ENCODE results near the gene OR6B2. TPM values are rescaled to one million over a fixed set of nuclear protein-coding genes. Genes with fewer than 3 reads are reported as not detected.

The OR6B2 gene
- total RNA-seq, 2 experiments from 2014 or later = not detected

GRCh38 chr2:240013343-240013742, 16.9 kb downstream of the OR6B2 start:
- Histone ChIP-seq H3K9me3 (ENCODE audit: low read length) (no peaks in the 10 kb centered on the region), H3K36me3 (ENCODE audit: insufficient read depth, low read length) (peaks cover 97% of the 10 kb centered on the region), H2AFZ (ENCODE audit: low read length) (no peak overlapping the region), H3K9me2 (ENCODE audit: insufficient read depth, low read length) (no peaks in the 10 kb centered on the region), H3K27ac (ENCODE audit: low read depth, low read length, poor library complexity, severe bottlenecking) (no peak overlapping the region), H3K79me2 (ENCODE audit: insufficient read depth, low read depth, low read length) (no peaks in the 10 kb centered on the region), H3K4me2 (ENCODE audit: low read length) (no peak overlapping the region), H3K4me1 (ENCODE audit: insufficient read depth, low read length, poor library complexity, severe bottlenecking) (no peaks in the 10 kb centered on the region), H4K20me1 (ENCODE audit: insufficient read depth, low read length) (no peaks in the 10 kb centered on the region), H3K4me3 (ENCODE audit: low read depth, low read length, poor library complexity, severe bottlenecking) (no peak overlapping the region)
- no TSS peak for BruUV-seq (replicated peaks)
- DNase-seq (ENCODE audit: low spot score) = peak; percentile 6
- ChIA-PET CTCF (ENCODE audit: unreplicated experiment) (no interaction called here), POLR2A (interaction anchor here (0.6 kb wide), 1 partner anchor 18 kb away, joined by 3 read pairs; no protein-coding TSS in a partner anchor)
- intact Hi-C loops (cut with micrococcal nuclease; ENCODE audit: unreplicated experiment) = no loop called here
- TF ChIP-seq EZH2phosphoT487 (IDR thresholded peaks at IDR 0.05; ENCODE audit: borderline replicate concordance, low read depth, low read length) (no peak), CTCF (conservative IDR thresholded peaks at IDR 0.05; ENCODE audit: low read length) (peak; percentile 65)

GRCh38 chr2:240002983-240003382, 27.2 kb downstream of the OR6B2 start:
- H3K27ac ChIP-seq (ENCODE audit: low read depth, low read length, poor library complexity, severe bottlenecking) = no peak overlapping the region
- peaks cover 84% of the 10 kb centered on the region for H3K36me3 ChIP-seq (ENCODE audit: insufficient read depth, low read length)
- H4K20me1 ChIP-seq (ENCODE audit: insufficient read depth, low read length) = no peaks in the 10 kb centered on the region
- H3K9me2 ChIP-seq (ENCODE audit: insufficient read depth, low read length) = no peaks in the 10 kb centered on the region
- ChIA-PET POLR2A (no interaction called here), CTCF (ENCODE audit: unreplicated experiment) (no interaction called here)
- TF ChIP-seq CTCF (conservative IDR thresholded peaks at IDR 0.05; ENCODE audit: low read length) (no peak), EZH2phosphoT487 (IDR thresholded peaks at IDR 0.05; ENCODE audit: borderline replicate concordance, low read depth, low read length) (no peak)
- no peak for DNase-seq (ENCODE audit: low spot score)
- BruUV-seq (replicated peaks) = no TSS peak
- H3K4me3 ChIP-seq (ENCODE audit: low read depth, low read length, poor library complexity, severe bottlenecking) = no peak overlapping the region
- H3K4me2 ChIP-seq (ENCODE audit: low read length) = no peak overlapping the region
- no peak overlapping the region for H2AFZ ChIP-seq (ENCODE audit: low read length)
- no peaks in the 10 kb centered on the region for H3K79me2 ChIP-seq (ENCODE audit: insufficient read depth, low read depth, low read length)
- intact Hi-C loops (cut with micrococcal nuclease; ENCODE audit: unreplicated experiment) = no loop called here
- H3K4me1 ChIP-seq (ENCODE audit: insufficient read depth, low read length, poor library complexity, severe bottlenecking) = no peaks in the 10 kb centered on the region
- no peaks in the 10 kb centered on the region for H3K9me3 ChIP-seq (ENCODE audit: low read length)

- CTCF ChIA-PET (ENCODE audit: unreplicated experiment) = no interaction called here
- H3K9me2 ChIP-seq (ENCODE audit: insufficient read depth, low read length) = no peaks in the 10 kb centered on the region
- TF ChIP-seq CTCF (conservative IDR thresholded peaks at IDR 0.05; ENCODE audit: low read length) (no peak), EZH2phosphoT487 (IDR thresholded peaks at IDR 0.05; ENCODE audit: borderline replicate concordance, low read depth, low read length) (no peak)
- no peaks in the 10 kb centered on the region for H3K9me3 ChIP-seq (ENCODE audit: low read length)
- BruUV-seq (replicated peaks) = no TSS peak
- no peak overlapping the region for H3K4me2 ChIP-seq (ENCODE audit: low read length)
- no peaks in the 10 kb centered on the region for H3K79me2 ChIP-seq (ENCODE audit: insufficient read depth, low read depth, low read length)
- no peaks in the 10 kb centered on the region for H3K4me1 ChIP-seq (ENCODE audit: insufficient read depth, low read length, poor library complexity, severe bottlenecking)
- no peak overlapping the region for H3K4me3 ChIP-seq (ENCODE audit: low read depth, low read length, poor library complexity, severe bottlenecking)
- intact Hi-C loops (cut with micrococcal nuclease; ENCODE audit: unreplicated experiment) = no loop called here
- no peak overlapping the region for H3K27ac ChIP-seq (ENCODE audit: low read depth, low read length, poor library complexity, severe bottlenecking)
- peaks cover 81% of the 10 kb centered on the region for H3K36me3 ChIP-seq (ENCODE audit: insufficient read depth, low read length)
- no peak for DNase-seq (ENCODE audit: low spot score)
- POLR2A ChIA-PET = no interaction called here
- no peak overlapping the region for H2AFZ ChIP-seq (ENCODE audit: low read length)
- no peaks in the 10 kb centered on the region for H4K20me1 ChIP-seq (ENCODE audit: insufficient read depth, low read length)
These were observed 29.6 kb downstream of the OR6B2 start for GRCh38 chr2:240000671-240001070.

Data from OCI-LY7 (cell line).